A549 (cell line): ENCODE results near the gene PADI4. TPM values are rescaled to one million over a fixed set of nuclear protein-coding genes. Genes with fewer than 3 reads are reported as not detected.

Source experiments
- ATAC-seq, 2 experiments: fragments of 200-7000 bp in 1 of 2; fragments of >200 bp in 1 of 2; cut with Nextera tagmentation in 1 of 2; cut with Tn5 transposase in 1 of 2; 3 replicates each; pipeline versions ENCODE4 v1.8.0 to v1.9.1; 2018 to 2020; ENCODE audit warnings: mild to moderate bottlenecking in 1 of 2, moderate library complexity in 1 of 2
- CTCF ChIA-PET: fragments of 300-600 bp; sonication (Branson Sonifier 250); formaldehyde crosslinking; extraction: SDS; loops from one replicate; lab custom pipeline; 2021; ENCODE audit warnings: antibody characterized with exemption, inconsistent platforms; lab: Yijun Ruan, JAX
- POLR2A ChIA-PET: fragments of 350-600 bp; formaldehyde crosslinking; extraction: SDS; loops from one replicate; lab custom pipeline; 2021; ENCODE audit warnings: antibody characterized with exemption, inconsistent platforms; lab: Yijun Ruan, JAX
- DNase-seq, 2 experiments: peaks; one replicate each; pipeline versions ENCODE4 v3.0.0 to v3.0.0-alpha.2; 2011 to 2016; ENCODE audit warnings: low read depth in 1 of 2, low spot score in 1 of 2
- FAIRE-seq: peaks from 2 replicates; lab custom pipeline; 2011; peaks lifted over from hg19 to GRCh38; lab: Jason Lieb, UNC
- H3K27ac ChIP-seq, 2 experiments: fragments of >200 bp; sonication (Bioruptor Twin); formaldehyde crosslinking; 3 replicates each; pipeline ENCODE4 v1.5.1; 2016 to 2017
- H3K4me1 ChIP-seq: fragments of >200 bp; sonication (Bioruptor Twin); formaldehyde crosslinking; 3 replicates; pipeline ENCODE4 v1.6.1; 2016
- H3K4me2 ChIP-seq: fragments of >200 bp; sonication (Bioruptor Twin); formaldehyde crosslinking; 3 replicates; pipeline ENCODE4 v1.6.1; 2016
- H3K4me3 ChIP-seq: fragments of >200 bp; sonication (Bioruptor Twin); formaldehyde crosslinking; 3 replicates; pipeline ENCODE4 v1.5.1; 2016
- H3K9me3 ChIP-seq: fragments of >200 bp; sonication (Bioruptor Twin); formaldehyde crosslinking; 3 replicates; pipeline ENCODE4 v1.6.1; 2016
- BCL3 ChIP-seq: fragments of >200 bp; sonication (Bioruptor Twin); formaldehyde crosslinking; IDR thresholded peaks from 3 replicates; pipeline ENCODE4 v1.6.1; 2016
- BHLHE40 ChIP-seq: IDR thresholded peaks from 2 replicates; pipeline ENCODE4 v1.6.1; 2012; ENCODE audit warnings: low read depth, low read length, inconsistent platforms
- CBX2 ChIP-seq: fragments of 200-600 bp; sonication (generic); IDR thresholded peaks from 2 replicates; pipeline ENCODE4 v1.6.1; 2016; ENCODE audit warnings: low read depth, mild to moderate bottlenecking, borderline replicate concordance
- CBX8 ChIP-seq: fragments of 200-600 bp; sonication (generic); IDR thresholded peaks from 2 replicates; pipeline ENCODE4 v1.6.1; 2016
- CEBPB ChIP-seq, 2 experiments: fragments of >200 bp in 1 of 2; sonication (Bioruptor Twin) in 1 of 2; formaldehyde crosslinking in 1 of 2; IDR thresholded peaks; 2 replicates each; pipeline ENCODE4 v1.6.1; 2012 to 2016
- CHD4 ChIP-seq: fragments of 200-600 bp; sonication (generic); IDR thresholded peaks from 2 replicates; pipeline ENCODE4 v1.6.1; 2016; ENCODE audit warnings: antibody characterized with exemption, mild to moderate bottlenecking, borderline replicate concordance
- CTCF ChIP-seq: fragments of >200 bp; sonication (Bioruptor Twin); formaldehyde crosslinking; IDR thresholded peaks from 3 replicates; pipeline ENCODE4 v1.5.1; 2016
- E2F6 ChIP-seq: IDR thresholded peaks from 2 replicates; pipeline ENCODE4 v1.6.1; 2012; ENCODE audit warnings: low read depth, borderline replicate concordance
- EHF ChIP-seq: fragments of 250-450 bp; sonication (Bioruptor Pico); IDR thresholded peaks from 2 replicates; pipeline ENCODE4 v1.5.0; 2020; ENCODE audit warnings: mild to moderate bottlenecking
- ELK1 ChIP-seq: fragments of 150-350 bp; IDR thresholded peaks from 2 replicates; pipeline ENCODE4 v1.6.1; 2014; ENCODE audit warnings: low read depth, mild to moderate bottlenecking, low read length
- HDAC2 ChIP-seq: fragments of 200-600 bp; sonication (generic); IDR thresholded peaks from 2 replicates; pipeline ENCODE4 v1.6.1; 2016
- HES2 ChIP-seq: fragments of >200 bp; sonication (Bioruptor Twin); formaldehyde crosslinking; IDR thresholded peaks from 2 replicates; pipeline ENCODE4 v1.6.1; 2016
- HEYL ChIP-seq: fragments of 250-450 bp; sonication (Bioruptor Pico); IDR thresholded peaks from 2 replicates; pipeline ENCODE4 v1.8.0; 2021; ENCODE audit warnings: mild to moderate bottlenecking, moderate library complexity
- JUN ChIP-seq, 2 experiments: fragments of >200 bp; sonication (Bioruptor Twin); formaldehyde crosslinking; IDR thresholded peaks; 2 replicates in 1 of 2; 3 replicates in 1 of 2; pipeline ENCODE4 v1.6.1; 2016 to 2017
- MAZ ChIP-seq: fragments of 150-350 bp; IDR thresholded peaks from 2 replicates; pipeline ENCODE4 v1.6.1; 2014; ENCODE audit warnings: antibody characterized with exemption, low read depth, low read length, borderline replicate concordance
- PHF8 ChIP-seq: fragments of 200-600 bp; sonication (generic); IDR thresholded peaks from 2 replicates; pipeline ENCODE4 v1.6.1; 2016; ENCODE audit warnings: low read depth, mild to moderate bottlenecking, antibody characterized with exemption, moderate library complexity, borderline replicate concordance
- RARB ChIP-seq: fragments of 250-450 bp; sonication (Bioruptor Pico); IDR thresholded peaks from 2 replicates; pipeline ENCODE4 v1.8.0; 2021; ENCODE audit warnings: mild to moderate bottlenecking, moderate library complexity
- REST ChIP-seq: fragments of 200-600 bp; sonication (generic); IDR thresholded peaks from 2 replicates; pipeline ENCODE4 v1.6.1; 2016; ENCODE audit warnings: antibody characterized with exemption, mild to moderate bottlenecking, moderate library complexity
- SMC3 ChIP-seq: fragments of >200 bp; sonication (Bioruptor Twin); formaldehyde crosslinking; IDR thresholded peaks from 3 replicates; pipeline ENCODE4 v1.6.1; 2018; ENCODE audit warnings: inconsistent platforms
- SREBF2 ChIP-seq: fragments of 450-650 bp; IDR thresholded peaks from 2 replicates; pipeline ENCODE4 v1.6.1; 2014; ENCODE audit warnings: mild to moderate bottlenecking, moderate library complexity
- TFCP2L1 ChIP-seq: fragments of 250-450 bp; sonication (Bioruptor Pico); IDR thresholded peaks from 2 replicates; pipeline ENCODE4 v1.5.0; 2021; ENCODE audit warnings: mild to moderate bottlenecking
- TP53 ChIP-seq: fragments of 250-450 bp; sonication (Bioruptor Pico); IDR thresholded peaks from 2 replicates; pipeline ENCODE4 v1.5.0; 2021; ENCODE audit warnings: mild to moderate bottlenecking, moderate library complexity
- USF2 ChIP-seq: fragments of 450-650 bp; IDR thresholded peaks from 2 replicates; pipeline ENCODE4 v1.6.1; 2014; ENCODE audit warnings: antibody characterized with exemption
- ZC3H11A ChIP-seq: fragments of 450-650 bp; IDR thresholded peaks from 2 replicates; pipeline ENCODE4 v1.6.1; 2014; ENCODE audit warnings: antibody characterized with exemption, mild to moderate bottlenecking
- ZFP36 ChIP-seq: fragments of 450-650 bp; IDR thresholded peaks from 2 replicates; pipeline ENCODE4 v1.6.1; 2014; ENCODE audit warnings: borderline replicate concordance; ENCODE audit not compliant: partially characterized antibody
- ZSCAN20 ChIP-seq: fragments of 250-450 bp; sonication (Bioruptor Pico); IDR thresholded peaks from 2 replicates; pipeline ENCODE4 v1.8.0; 2022; ENCODE audit warnings: mild to moderate bottlenecking, moderate library complexity
- WGBS: methylation state at CpG from one replicate; pipeline ENCODE4 v1.1.6; 2017; ENCODE audit errors: missing lambda C conversion rate; 5-methylcytosine and 5-hydroxymethylcytosine counted together
- polyA plus RNA-seq, 4 experiments: library from polyadenylated mRNA; depleted of rRNA in 3 of 4; stranded (reverse); fragments of >200 nt; fragmentation: RNase III in 1 of 4; extraction: RNeasy Plus Mini Kit Qiagen cat#74134 plus additional on column Dnase treatment in 1 of 4; gene quantifications; 2 replicates in 3 of 4; 3 replicates in 1 of 4; pipeline ENCODE4 v1.2.3, GENCODE V29; 2011 to 2017

PADI4 gene
- polyA plus RNA-seq, 2 of the 4 experiments (the other 2 are of a cell fraction) = not detected

GRCh38 chr1:17306921-17307320, 1.1 kb upstream of the PADI4 start:
- TF ChIP-seq CHD4 (no peak), HEYL (CRISPR knock-in tag) (no peak), SREBF2 (no peak), ZFP36 (no peak), ZSCAN20 (CRISPR knock-in tag) (no peak), CBX2 (no peak), BCL3 (no peak), HDAC2 (no peak), SMC3 (no peak), PHF8 (no peak), ELK1 (no peak), EHF (no peak), BHLHE40 (no peak), ZC3H11A (no peak), HES2 (no peak), REST (no peak), JUN (IDR thresholded peaks at IDR 0.05) (no peak), MAZ (no peak)
- TF ChIP-seq, all 56 proteins: peak for 0
- DNase-seq (no peak), FAIRE-seq (no peak), ATAC-seq (no peak)
- peaks cover 15% of the 10 kb centered on the region for H3K4me1 ChIP-seq
- CTCF ChIA-PET = interaction anchor here (1.6 kb wide), 1 partner anchor 33 kb away, joined by 5 read pairs; no protein-coding TSS in a partner anchor
- H3K4me2 ChIP-seq = no peak overlapping the region
- no peak overlapping the region for H3K4me3 ChIP-seq
- no peak overlapping the region for H3K27ac ChIP-seq
- no peaks in the 10 kb centered on the region for H3K9me3 ChIP-seq
- WGBS = 58% methylated on average over 5 of the region's 6 CpGs
- POLR2A ChIA-PET = no interaction called here

GRCh38 chr1:17307329-17307728, 668 bp upstream of the PADI4 start:
- no peak overlapping the region for H3K4me3 ChIP-seq
- no peak for ATAC-seq
- no peaks in the 10 kb centered on the region for H3K9me3 ChIP-seq
- WGBS = 82% methylated on average over 6 of the region's 6 CpGs
- peaks cover 15% of the 10 kb centered on the region for H3K4me1 ChIP-seq
- H3K27ac ChIP-seq = no peak overlapping the region
- POLR2A ChIA-PET = no interaction called here
- TF ChIP-seq SREBF2 (no peak), USF2 (no peak), CTCF (no peak), CEBPB (IDR thresholded peaks at IDR 0.05) (no peak), CBX8 (no peak), E2F6 (no peak), CBX2 (no peak), HEYL (CRISPR knock-in tag) (no peak), TFCP2L1 (CRISPR knock-in tag) (no peak), RARB (CRISPR knock-in tag) (no peak), MAZ (no peak), TP53 (CRISPR knock-in tag) (no peak)
- TF ChIP-seq, all 56 proteins: peak for 0
- no peak overlapping the region for H3K4me2 ChIP-seq
- FAIRE-seq (no peak), DNase-seq (no peak)
- CTCF ChIA-PET = interaction anchor here (1.1 to 1.6 kb wide), 2 partner anchors 33 to 237 kb away, joined by 3 to 5 read pairs; no protein-coding TSS in a partner anchor
